ENCODE results near the gene TM2D3. TPM values are rescaled to one million over a fixed set of nuclear protein-coding genes. Genes with fewer than 3 reads are reported as not detected.

TM2D3 gene
- total and polyA plus RNA-seq, 10 of the 15 experiments (the other 5 are each of a cell fraction or from before 2014, with no cell fraction given), result 28.3 to 84.5 (median 45.0) TPM

- POLR2A ChIA-PET, result no interaction called here
- no peak for TF ChIP-seq BCL11A (IDR thresholded peaks at IDR 0.05; ENCODE audit: low read depth, low read length)
- no peak for TF ChIP-seq KLF5 (IDR thresholded peaks at IDR 0.05; ENCODE audit: partially characterized antibody)
- no peak for TF ChIP-seq TCF12 (IDR thresholded peaks at IDR 0.05; ENCODE audit: low read depth, low read length)
- no peak for TF ChIP-seq CBX5 (IDR thresholded peaks at IDR 0.05; ENCODE audit: low read depth)
- TF ChIP-seq ESRRA (IDR thresholded peaks at IDR 0.05; ENCODE audit: low read length), result no peak
- TF ChIP-seq SREBF1 (IDR thresholded peaks at IDR 0.05; ENCODE audit: low read length), result no peak
- TF ChIP-seq SMAD5 (IDR thresholded peaks at IDR 0.05; ENCODE audit: low read depth), result no peak
- TF ChIP-seq EED (IDR thresholded peaks at IDR 0.05; ENCODE audit: low read depth), result no peak
- no peak for TF ChIP-seq FOXM1 (IDR thresholded peaks at IDR 0.05; ENCODE audit: low read depth, low read length)
- no peak for TF ChIP-seq SUPT20H (IDR thresholded peaks at IDR 0.05; ENCODE audit: borderline replicate concordance, control insufficient read depth, low read depth, low read length)
- no peak for TF ChIP-seq IRF3 (IDR thresholded peaks at IDR 0.05)
- TF ChIP-seq STAT1 (conservative IDR thresholded peaks at IDR 0.05), result no peak
These were observed 24.7 kb upstream of the TM2D3 start for GRCh38 chr15:101676921-101677329.

More at GRCh38 chr15:101676921-101677329, 24.7 kb upstream of the TM2D3 start:
- FAIRE-seq, result no peak
- Histone ChIP-seq H3K9me3 (replicated peaks; ENCODE audit: control insufficient read depth, insufficient read depth, low read length) (no peaks in the 10 kb centered on the region), H4K20me1 (ENCODE audit: control insufficient read depth, insufficient read depth) (no peaks in the 10 kb centered on the region), H3K4me2 (ENCODE audit: control insufficient read depth, insufficient read depth) (no peak overlapping the region), H3K4me3 (no peak overlapping the region), H3K27me3 (replicated peaks in 1 of 2; ENCODE audit: control insufficient read depth in 2 of 2, insufficient read depth in 2 of 2, low read length in 1 of 2) (no peaks in the 10 kb centered on the region), H3K27ac (ENCODE audit: control insufficient read depth, insufficient read depth) (no peak overlapping the region), H3K79me2 (ENCODE audit: control insufficient read depth, insufficient read depth, low read length) (no peaks in the 10 kb centered on the region), H3K36me3 (ENCODE audit: control insufficient read depth in 2 of 2, insufficient read depth in 2 of 2, low read length in 1 of 2) (peaks cover 0 to 6% of the 10 kb centered on the region in 2 experiments), H3K9ac (ENCODE audit: control insufficient read depth, insufficient read depth, low read length) (no peak overlapping the region), H3K4me1 (ENCODE audit: control insufficient read depth, insufficient read depth, low read length) (peaks cover 6% of the 10 kb centered on the region; the same call in 1 of the 2 replicates), H2AFZ (ENCODE audit: control insufficient read depth, low read depth, low read length) (no peak overlapping the region)
- DNase-seq (ENCODE audit: low read depth, low spot score), result no peak
- ATAC-seq, result no peak
- intact Hi-C loops (cut with micrococcal nuclease; ENCODE audit: unreplicated experiment), result no loop called here
- in situ Hi-C loops (cut with MboI), result no loop called here
- 96% methylated on average over 4 of the region's 4 CpGs for WGBS (ENCODE audit: insufficient coverage, insufficient replicate concordance, low lambda C conversion rate, missing lambda C conversion rate)
- ChIA-PET SMC1A (ENCODE audit: uncharacterized antibody, unreplicated experiment) (no interaction called here), CTCF (interaction anchor here (0.9 kb wide), 1 partner anchor 377 kb away, joined by 3 read pairs; no protein-coding TSS in a partner anchor), RAD21 (ENCODE audit: unreplicated experiment) (no interaction called here)
- no TSS peak for BruUV-seq (replicated peaks)
